ENCODE results near the gene IMP3. TPM values are rescaled to one million over a fixed set of nuclear protein-coding genes. Genes with fewer than 3 reads are reported as not detected.
A peak's percentile ranks its signal among the peaks of the same experiment; 100 is the strongest.
"Not testable (repeated sequence)": the region's sequence is repeated elsewhere in the genome, so short reads cannot be mapped to it uniquely, and the experiment has no call there.

The IMP3 gene
- 10 to 100 TPM; 45.6 to 60.4 (median 58.8) TPM for polyA plus RNA-seq

GRCh38 chr15:75639709-75640482 lies at the start of gene IMP3:
TSS of gene IMP3 (minus strand) at chr15:75640224. CDS start at chr15:75640168, 56 bp downstream.
- 0 to 1% (median 0%) methylated on average over 78 to 83 of the region's 83 CpGs for WGBS, 3 donors
- H3K27ac ChIP-seq (ENCODE audit: low read depth, low read length) = peak within 1 kb of the TSS; percentile 61

GRCh38 chr15:75689429-75689828 lies 49.4 kb upstream of the IMP3 start:
- 86 to 93% (median 92%) methylated on average over 20 of the region's 20 CpGs for WGBS, 3 donors
- not testable (repeated sequence) for H3K27ac ChIP-seq (ENCODE audit: low read depth, low read length)

- 92 to 94% (median 93%) methylated on average over 26 of the region's 26 CpGs for WGBS, 3 donors
- H3K27ac ChIP-seq (ENCODE audit: low read depth, low read length) = no peak overlapping the region
Observed at GRCh38 chr15:75688831-75689230, 48.8 kb upstream of the IMP3 start.

- H3K27ac ChIP-seq (ENCODE audit: low read depth, low read length) = no peak overlapping the region
- WGBS, 3 donors = 89 to 93% (median 92%) methylated on average over 7 of the region's 7 CpGs
Observed at GRCh38 chr15:75688278-75688557, 48.2 kb upstream of the IMP3 start.

GRCh38 chr15:75687486-75688277 lies 47.7 kb upstream of the IMP3 start:
- no peak overlapping the region for H3K27ac ChIP-seq (ENCODE audit: low read depth, low read length)

GRCh38 chr15:75686212-75686642 lies 46.2 kb upstream of the IMP3 start:
- WGBS, 3 donors = 26 to 37% (median 34%) methylated on average over 14 of the region's 14 CpGs
- H3K27ac ChIP-seq (ENCODE audit: low read depth, low read length) = not testable (repeated sequence)

More at GRCh38 chr15:75687486-75688277, 47.7 kb upstream of the IMP3 start:
- 89 to 92% (median 91%) methylated on average over 44 of the region's 44 CpGs for WGBS, 3 donors

GRCh38 chr15:75685195-75685594 lies 45.2 kb upstream of the IMP3 start:
- H3K27ac ChIP-seq (ENCODE audit: low read depth, low read length) = no peak overlapping the region
- WGBS, 3 donors = 69 to 86% (median 82%) methylated on average over 9 to 12 of the region's 12 CpGs

GRCh38 chr15:75684648-75685047 lies 44.6 kb upstream of the IMP3 start:
- H3K27ac ChIP-seq (ENCODE audit: low read depth, low read length) = no peak overlapping the region
- 85 to 91% (median 86%) methylated on average over 10 of the region's 10 CpGs for WGBS, 3 donors

- not testable (repeated sequence) for H3K27ac ChIP-seq (ENCODE audit: low read depth, low read length)
- 17 to 26% (median 22%) methylated on average over 12 to 14 of the region's 14 CpGs for WGBS, 3 donors
Observed at GRCh38 chr15:75683646-75684312, 43.8 kb upstream of the IMP3 start.

GRCh38 chr15:75682181-75683135 lies 42.4 kb upstream of the IMP3 start:
- H3K27ac ChIP-seq (ENCODE audit: low read depth, low read length) = no peak overlapping the region
- 80 to 93% (median 88%) methylated on average over 37 to 40 of the region's 40 CpGs for WGBS, 3 donors

- WGBS, 3 donors = 72 to 78% (median 77%) methylated on average over 11 of the region's 11 CpGs
- H3K27ac ChIP-seq (ENCODE audit: low read depth, low read length) = no peak overlapping the region
Observed at GRCh38 chr15:75680007-75680789, 40.2 kb upstream of the IMP3 start.

- WGBS, 3 donors = 93 to 95% (median 94%) methylated on average over 6 of the region's 6 CpGs
- H3K27ac ChIP-seq (ENCODE audit: low read depth, low read length) = not testable (repeated sequence)
Observed at GRCh38 chr15:75678324-75678690, 38.3 kb upstream of the IMP3 start.

- no peak overlapping the region for H3K27ac ChIP-seq (ENCODE audit: low read depth, low read length)
- 82 to 88% (median 84%) methylated on average over 16 of the region's 16 CpGs for WGBS, 3 donors
Observed at GRCh38 chr15:75677465-75678323, 37.7 kb upstream of the IMP3 start.

- WGBS, 3 donors = 87 to 90% (median 88%) methylated on average over 29 to 30 of the region's 30 CpGs
- no peak overlapping the region for H3K27ac ChIP-seq (ENCODE audit: low read depth, low read length)
Observed at GRCh38 chr15:75676688-75677464, 36.9 kb upstream of the IMP3 start.

- no peak overlapping the region for H3K27ac ChIP-seq (ENCODE audit: low read depth, low read length)
- WGBS, 3 donors = 84 to 87% (median 86%) methylated on average over 40 to 41 of the region's 41 CpGs
Observed at GRCh38 chr15:75675579-75676404, 35.8 kb upstream of the IMP3 start.
